OCI-LY7 (cell line): ENCODE data around the gene GBGT1. TPM values are rescaled to one million over a fixed set of nuclear protein-coding genes. Genes with fewer than 3 reads are reported as not detected.

Source experiments
- BruUV-seq: library from RNA; stranded (reverse); fragments of 400-500 nt; replicated peaks from 2 replicates; lab custom pipeline; 2021; lab: Mats Ljungman, UMichigan
- CTCF ChIA-PET: fragments of 300-600 bp; sonication (Branson Sonifier 250); formaldehyde crosslinking; loops from one replicate; lab custom pipeline; 2022; ENCODE audit warnings: antibody characterized with exemption; ENCODE audit not compliant: unreplicated experiment; lab: Charles Lee
- POLR2A ChIA-PET: fragments of 300-600 bp; sonication (Branson Sonifier 250); formaldehyde crosslinking; loops from one replicate; lab custom pipeline; 2022; ENCODE audit warnings: antibody characterized with exemption; lab: Charles Lee
- DNase-seq: peaks from one replicate; pipeline ENCODE4 v3.0.0-alpha.2; 2015; ENCODE audit warnings: low spot score
- H2AFZ ChIP-seq: fragments of 200-600 bp; sonication (generic), shearing (Covaris generic); 2 replicates; pipeline ENCODE4 v1.6.1; 2014; ENCODE audit warnings: mild to moderate bottlenecking, antibody characterized with exemption, low read length, moderate library complexity
- H3K27ac ChIP-seq: fragments of 200-600 bp; sonication (generic); 2 replicates; pipeline ENCODE4 v1.5.1; 2014; ENCODE audit warnings: mixed run types, low read depth, mild to moderate bottlenecking, moderate library complexity, low read length, inconsistent platforms; ENCODE audit not compliant: poor library complexity, severe bottlenecking
- H3K36me3 ChIP-seq: fragments of 200-600 bp; sonication (generic); 2 replicates; pipeline ENCODE4 v1.6.1; 2014; ENCODE audit warnings: mild to moderate bottlenecking, antibody characterized with exemption, low read length, moderate library complexity, mixed read lengths; ENCODE audit not compliant: insufficient read depth
- H3K4me1 ChIP-seq: fragments of 200-600 bp; sonication (generic); 2 replicates; pipeline ENCODE4 v1.5.1; 2014; ENCODE audit warnings: mild to moderate bottlenecking, low read length; ENCODE audit not compliant: insufficient read depth, poor library complexity, severe bottlenecking
- H3K4me2 ChIP-seq: fragments of 200-600 bp; sonication (generic); 2 replicates; pipeline ENCODE4 v1.6.1; 2014; ENCODE audit warnings: mild to moderate bottlenecking, low read length
- H3K4me3 ChIP-seq: fragments of 200-600 bp; sonication (generic); 2 replicates; pipeline ENCODE4 v1.5.1; 2014; ENCODE audit warnings: mild to moderate bottlenecking, low read depth, low read length; ENCODE audit not compliant: poor library complexity, severe bottlenecking
- H3K79me2 ChIP-seq: fragments of 200-600 bp; sonication (generic); 2 replicates; pipeline ENCODE4 v1.6.1; 2016; ENCODE audit warnings: low read depth, mild to moderate bottlenecking, low read length, moderate library complexity, mixed read lengths; ENCODE audit not compliant: insufficient read depth
- H3K9me2 ChIP-seq: fragments of 200-600 bp; sonication (generic); 2 replicates; pipeline ENCODE4 v1.6.1; 2016; ENCODE audit warnings: mild to moderate bottlenecking, low read length, mixed read lengths; ENCODE audit not compliant: insufficient read depth
- H3K9me3 ChIP-seq: fragments of 200-600 bp; sonication (generic); 2 replicates; pipeline ENCODE4 v1.6.1; 2014; ENCODE audit warnings: mild to moderate bottlenecking, mixed run types, low read length, mixed read lengths
- H4K20me1 ChIP-seq: fragments of 200-600 bp; sonication (generic); 2 replicates; pipeline ENCODE4 v1.6.1; 2014; ENCODE audit warnings: mild to moderate bottlenecking, antibody characterized with exemption, low read length, moderate library complexity, mixed read lengths; ENCODE audit not compliant: insufficient read depth
- EZH2phosphoT487 ChIP-seq: fragments of 200-600 bp; sonication (generic); IDR thresholded peaks from 2 replicates; pipeline ENCODE4 v1.6.1; 2018; ENCODE audit warnings: low read depth, borderline replicate concordance, mild to moderate bottlenecking, mixed run types, antibody characterized with exemption, low read length, moderate library complexity, mixed read lengths
- intact Hi-C: fragments of 100-400 bp; cut with micrococcal nuclease; formaldehyde crosslinking; loops from one replicate; pipeline ENCODE4 v1.10.0; 2022; ENCODE audit not compliant: unreplicated experiment
- total RNA-seq, 2 experiments: library from RNA; depleted of rRNA in 1 of 2; stranded (reverse); fragments of >200 nt in 1 of 2; shearing (Covaris generic) in 1 of 2; gene quantifications; 2 replicates each; pipeline ENCODE4 v1.2.3, GENCODE V29; 2014 to 2022
- TF ChIP-seq, protein P1 (sequence below): fragments of 200-600 bp; sonication (generic); conservative IDR thresholded peaks from 2 replicates; pipeline ENCODE4 v1.5.1; 2014; ENCODE audit warnings: mild to moderate bottlenecking, antibody characterized with exemption, low read length, moderate library complexity, mixed read lengths

Gene GBGT1
- total RNA-seq, 2 experiments from 2014 or later: 2.1 to 5.9 TPM

DNA sequence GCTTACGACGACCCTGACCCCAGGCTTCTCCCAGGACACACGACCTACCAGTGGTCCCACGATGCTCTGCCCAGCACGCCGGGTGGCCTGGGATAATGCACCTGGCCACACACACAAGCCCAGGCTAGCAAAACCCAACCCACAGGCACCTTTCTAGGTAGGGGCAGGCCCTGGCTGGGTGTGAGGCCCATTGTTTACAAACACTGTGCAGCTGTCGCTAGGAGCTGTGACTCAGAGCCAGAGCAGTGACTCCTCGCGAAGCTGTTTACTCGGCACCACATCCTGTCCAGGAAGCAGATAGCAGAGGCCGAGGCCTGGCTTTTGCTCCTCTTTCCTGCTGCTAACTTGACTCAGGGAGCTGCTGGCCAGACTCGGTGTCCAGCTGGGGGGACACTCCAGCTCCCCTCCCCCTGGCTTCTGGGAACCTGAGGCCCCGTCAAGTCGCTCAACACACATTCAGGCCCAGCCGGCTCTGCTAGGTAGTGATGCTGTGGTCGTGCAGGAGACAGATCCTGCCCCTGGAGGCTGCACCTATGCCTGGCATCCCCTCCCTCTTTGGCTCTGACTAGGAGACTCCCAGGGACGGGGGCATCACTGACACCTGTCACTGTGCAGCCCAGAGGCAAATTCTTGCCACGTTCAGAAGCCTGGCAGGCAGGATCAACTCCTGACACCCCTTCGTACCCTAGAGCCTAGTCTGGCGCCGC is 29.9 kb downstream of the GBGT1 start:
- BruUV-seq: no TSS peak
- ChIA-PET CTCF (interaction anchor here (1.2 kb wide), 1 partner anchor 10 kb away, joined by 7 read pairs; no protein-coding TSS in a partner anchor), POLR2A (no interaction called here)
- H3K27ac ChIP-seq: no peak overlapping the region
- TF ChIP-seq EZH2phosphoT487: no peak
- TF ChIP-seq, protein P1, sequence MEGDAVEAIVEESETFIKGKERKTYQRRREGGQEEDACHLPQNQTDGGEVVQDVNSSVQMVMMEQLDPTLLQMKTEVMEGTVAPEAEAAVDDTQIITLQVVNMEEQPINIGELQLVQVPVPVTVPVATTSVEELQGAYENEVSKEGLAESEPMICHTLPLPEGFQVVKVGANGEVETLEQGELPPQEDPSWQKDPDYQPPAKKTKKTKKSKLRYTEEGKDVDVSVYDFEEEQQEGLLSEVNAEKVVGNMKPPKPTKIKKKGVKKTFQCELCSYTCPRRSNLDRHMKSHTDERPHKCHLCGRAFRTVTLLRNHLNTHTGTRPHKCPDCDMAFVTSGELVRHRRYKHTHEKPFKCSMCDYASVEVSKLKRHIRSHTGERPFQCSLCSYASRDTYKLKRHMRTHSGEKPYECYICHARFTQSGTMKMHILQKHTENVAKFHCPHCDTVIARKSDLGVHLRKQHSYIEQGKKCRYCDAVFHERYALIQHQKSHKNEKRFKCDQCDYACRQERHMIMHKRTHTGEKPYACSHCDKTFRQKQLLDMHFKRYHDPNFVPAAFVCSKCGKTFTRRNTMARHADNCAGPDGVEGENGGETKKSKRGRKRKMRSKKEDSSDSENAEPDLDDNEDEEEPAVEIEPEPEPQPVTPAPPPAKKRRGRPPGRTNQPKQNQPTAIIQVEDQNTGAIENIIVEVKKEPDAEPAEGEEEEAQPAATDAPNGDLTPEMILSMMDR: no peak
- H3K4me1 ChIP-seq: peaks cover 24% of the 10 kb centered on the region
- peak; percentile 55 for DNase-seq
- H3K9me2 ChIP-seq: no peaks in the 10 kb centered on the region
- H3K4me2 ChIP-seq: no peak overlapping the region
- no peaks in the 10 kb centered on the region for H4K20me1 ChIP-seq
- H2AFZ ChIP-seq: no peak overlapping the region
- H3K36me3 ChIP-seq: no peaks in the 10 kb centered on the region
- no peaks in the 10 kb centered on the region for H3K9me3 ChIP-seq
- H3K79me2 ChIP-seq: no peaks in the 10 kb centered on the region
- intact Hi-C loops: no loop called here
- no peak overlapping the region for H3K4me3 ChIP-seq

- H3K27ac ChIP-seq: no peak overlapping the region
- peaks cover 24% of the 10 kb centered on the region for H3K4me1 ChIP-seq
- no peaks in the 10 kb centered on the region for H3K9me2 ChIP-seq
- no peak overlapping the region for H3K4me2 ChIP-seq
- H4K20me1 ChIP-seq: no peaks in the 10 kb centered on the region
- DNase-seq: no peak
- no peaks in the 10 kb centered on the region for H3K79me2 ChIP-seq
- TF ChIP-seq, protein P1: no peak
- TF ChIP-seq EZH2phosphoT487: no peak
- no peak overlapping the region for H2AFZ ChIP-seq
- ChIA-PET POLR2A (no interaction called here), CTCF (interaction anchor here (1.2 kb wide), 1 partner anchor 12 kb away, joined by 7 read pairs; no protein-coding TSS in a partner anchor)
- no peaks in the 10 kb centered on the region for H3K9me3 ChIP-seq
- BruUV-seq: no TSS peak
- H3K36me3 ChIP-seq: no peaks in the 10 kb centered on the region
- intact Hi-C loops: no loop called here
- no peak overlapping the region for H3K4me3 ChIP-seq
These were observed 31.5 kb downstream of the GBGT1 start for GRCh38 chr9:133132174-133132573.

GRCh38 chr9:133131506-133131905 is 32.2 kb downstream of the GBGT1 start:
- intact Hi-C loops: no loop called here
- POLR2A ChIA-PET: no interaction called here

More at GRCh38 chr9:133131506-133131905, 32.2 kb downstream of the GBGT1 start:
- Histone ChIP-seq H3K9me3 (no peaks in the 10 kb centered on the region), H3K36me3 (no peaks in the 10 kb centered on the region), H3K4me2 (peak overlapping the region; percentile 35; the same call in 1 of the 2 replicates), H3K4me1 (peaks cover 24% of the 10 kb centered on the region), H3K4me3 (no peak overlapping the region), H3K9me2 (no peaks in the 10 kb centered on the region), H2AFZ (no peak overlapping the region), H3K27ac (peak overlapping the region; percentile 47), H3K79me2 (no peaks in the 10 kb centered on the region), H4K20me1 (no peaks in the 10 kb centered on the region)
- TF ChIP-seq, protein P1: no peak
- TF ChIP-seq EZH2phosphoT487: no peak
- no TSS peak for BruUV-seq
- no peak for DNase-seq
- CTCF ChIA-PET: interaction anchor here (1.1 kb wide), 1 partner anchor 13 kb away, joined by 3 read pairs; no protein-coding TSS in a partner anchor
